HUES48 (cell line): ENCODE data around the gene CCDC83.
"Not testable (repeated sequence)": the region's sequence is repeated elsewhere in the genome, so short reads cannot be mapped to it uniquely, and the experiment has no call there.

Source experiments
- H3K27ac ChIP-seq: one replicate; pipeline ENCODE4 v1.7.0; 2013; ENCODE audit warnings: low read depth, low read length, inconsistent platforms
- H3K27me3 ChIP-seq: 2 replicates; pipeline ENCODE4 v1.6.1; 2013; ENCODE audit warnings: mild to moderate bottlenecking, low read length; ENCODE audit not compliant: control insufficient read depth, insufficient read depth
- H3K36me3 ChIP-seq: 2 replicates; pipeline ENCODE4 v1.6.1; 2013; ENCODE audit warnings: low read length; ENCODE audit not compliant: control insufficient read depth, insufficient read depth
- H3K4me1 ChIP-seq: 2 replicates; pipeline ENCODE4 v1.6.1; 2013; ENCODE audit warnings: mild to moderate bottlenecking, low read length; ENCODE audit not compliant: control insufficient read depth, insufficient read depth
- H3K4me3 ChIP-seq: 2 replicates; pipeline ENCODE4 v1.5.1; 2013; ENCODE audit warnings: mild to moderate bottlenecking, low read depth, low read length
- H3K9ac ChIP-seq: 2 replicates; pipeline ENCODE4 v1.6.1; 2013; ENCODE audit warnings: mild to moderate bottlenecking, low read depth, low read length, moderate library complexity
- H3K9me3 ChIP-seq: 2 replicates; pipeline ENCODE4 v1.6.1; 2013; ENCODE audit warnings: low read length; ENCODE audit not compliant: control insufficient read depth, insufficient read depth

CCDC83 gene

DNA sequence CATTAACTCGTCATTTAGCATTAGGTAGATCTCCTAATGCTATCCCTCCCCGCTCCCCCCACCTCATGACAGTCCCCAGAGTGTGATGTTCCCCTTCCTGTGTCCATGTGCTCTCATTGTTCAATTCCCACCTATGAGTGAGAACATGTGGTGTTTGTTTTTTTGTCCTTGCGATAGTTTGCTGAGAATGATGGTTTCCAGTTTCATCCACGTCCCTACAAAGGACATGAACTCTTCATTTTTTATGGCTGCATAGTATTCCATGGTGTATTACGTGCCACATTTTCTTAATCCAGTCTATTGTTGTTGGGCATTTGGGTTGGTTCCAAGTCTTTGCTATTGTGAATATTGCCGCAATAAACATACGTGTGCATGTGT, 96.9 kb downstream of the CCDC83 start:
- not testable (repeated sequence) for H3K4me3 ChIP-seq, H3K27ac ChIP-seq, H3K27me3 ChIP-seq, H3K9ac ChIP-seq, H3K9me3 ChIP-seq, H3K4me1 ChIP-seq
- H3K36me3 ChIP-seq: peaks cover 17% of the 10 kb centered on the region

- H3K4me1 ChIP-seq: no peaks in the 10 kb centered on the region
- no peaks in the 10 kb centered on the region for H3K9me3 ChIP-seq
- no peaks in the 10 kb centered on the region for H3K27me3 ChIP-seq
- peaks cover 32% of the 10 kb centered on the region for H3K36me3 ChIP-seq
- H3K9ac ChIP-seq: no peak overlapping the region
- H3K27ac ChIP-seq: no peak overlapping the region
- no peak overlapping the region for H3K4me3 ChIP-seq
These were observed 98.4 kb downstream of the CCDC83 start for GRCh38 chr11:85953491-85954143.

GRCh38 chr11:85955531-85955930, 100.3 kb downstream of the CCDC83 start:
- Histone ChIP-seq H3K4me3 (no peak overlapping the region), H3K4me1 (no peaks in the 10 kb centered on the region), H3K36me3 (peaks cover 40% of the 10 kb centered on the region), H3K27me3 (no peaks in the 10 kb centered on the region), H3K9me3 (no peaks in the 10 kb centered on the region), H3K9ac (no peak overlapping the region), H3K27ac (no peak overlapping the region)

- no peak overlapping the region for H3K4me3 ChIP-seq
- H3K27me3 ChIP-seq: no peaks in the 10 kb centered on the region
- H3K9me3 ChIP-seq: no peaks in the 10 kb centered on the region
- H3K36me3 ChIP-seq: peaks cover 57% of the 10 kb centered on the region
- peaks cover 7% of the 10 kb centered on the region; the same call in 1 of the 2 replicates for H3K4me1 ChIP-seq
- H3K9ac ChIP-seq: no peak overlapping the region
- H3K27ac ChIP-seq: no peak overlapping the region
These were observed 105.5 kb downstream of the CCDC83 start for GRCh38 chr11:85960678-85961077.

- Histone ChIP-seq H3K27ac (no peak overlapping the region), H3K9ac (no peak overlapping the region), H3K27me3 (no peaks in the 10 kb centered on the region), H3K4me3 (no peak overlapping the region), H3K4me1 (peaks cover 7% of the 10 kb centered on the region; the same call in 1 of the 2 replicates), H3K9me3 (no peaks in the 10 kb centered on the region), H3K36me3 (peaks cover 57% of the 10 kb centered on the region)
These were observed 105.9 kb downstream of the CCDC83 start for GRCh38 chr11:85961130-85961529.

DNA sequence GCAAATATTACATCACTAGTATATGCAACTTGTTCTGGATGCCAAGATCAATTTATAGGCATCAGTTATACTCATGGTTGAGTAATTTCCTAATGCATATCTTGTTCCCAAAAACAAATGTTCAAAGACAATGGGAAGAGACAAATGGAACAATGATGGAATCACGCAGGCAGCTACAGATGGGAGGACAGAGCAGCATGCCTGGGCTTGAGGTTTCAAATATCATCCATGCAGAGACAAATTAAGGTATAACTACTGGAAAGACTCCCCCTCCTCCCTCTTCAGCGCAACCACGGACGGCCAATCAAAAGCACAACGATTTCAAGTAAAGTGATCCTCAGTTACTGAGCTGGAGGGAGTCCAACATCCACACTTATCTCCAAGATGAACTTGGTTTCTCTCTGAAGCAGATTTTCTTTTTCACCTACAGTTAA, 106.8 kb downstream of the CCDC83 start:
- Histone ChIP-seq H3K9ac (no peak overlapping the region), H3K36me3 (peaks cover 57% of the 10 kb centered on the region), H3K4me3 (no peak overlapping the region), H3K9me3 (no peaks in the 10 kb centered on the region), H3K4me1 (peaks cover 7% of the 10 kb centered on the region; the same call in 1 of the 2 replicates), H3K27ac (no peak overlapping the region), H3K27me3 (no peaks in the 10 kb centered on the region)

GRCh38 chr11:85965202-85965601, 110.0 kb downstream of the CCDC83 start:
- peaks cover 25% of the 10 kb centered on the region for H3K4me1 ChIP-seq
- no peak overlapping the region for H3K4me3 ChIP-seq
- H3K27me3 ChIP-seq: no peaks in the 10 kb centered on the region
- no peak overlapping the region for H3K9ac ChIP-seq
- H3K9me3 ChIP-seq: no peaks in the 10 kb centered on the region
- H3K36me3 ChIP-seq: peaks cover 40% of the 10 kb centered on the region
- H3K27ac ChIP-seq: no peak overlapping the region

DNA sequence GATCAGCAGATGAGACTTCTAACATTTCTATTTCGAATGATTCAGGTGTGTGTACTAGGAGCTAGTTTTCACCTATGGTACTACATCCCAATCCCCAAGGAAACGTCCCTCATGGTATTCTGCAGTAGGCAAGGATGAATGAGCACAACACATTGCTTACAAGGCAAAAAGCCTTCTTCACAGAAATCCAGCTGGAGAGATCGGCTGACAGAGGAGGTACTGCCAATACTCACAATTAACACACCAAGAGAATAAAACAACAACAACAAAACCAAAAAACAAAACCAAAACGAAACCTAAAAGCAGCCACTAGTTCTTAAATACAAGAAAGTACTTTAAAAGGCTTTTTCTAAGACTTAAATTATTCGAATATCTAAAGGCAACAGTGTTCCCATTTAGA, 112.3 kb downstream of the CCDC83 start:
- Histone ChIP-seq H3K9me3 (no peaks in the 10 kb centered on the region), H3K4me1 (peaks cover 20% of the 10 kb centered on the region; the same call in 1 of the 2 replicates), H3K4me3 (no peak overlapping the region), H3K27me3 (no peaks in the 10 kb centered on the region), H3K9ac (no peak overlapping the region), H3K27ac (no peak overlapping the region), H3K36me3 (peaks cover 51% of the 10 kb centered on the region)
